Sigmoid colon (tissue), 7 donors: ENCODE results near the gene GRK1. TPM values are rescaled to one million over a fixed set of nuclear protein-coding genes. Genes with fewer than 3 reads are reported as not detected.

Experiments
- DNase-seq: peaks from one replicate; pipeline ENCODE4 v3.0.0-alpha.2; 2019
- H3K27ac ChIP-seq, 4 donors: fragments of 200-600 bp; sonication (generic); one replicate each; pipeline ENCODE4 v1.5.1; 2016 to 2019; ENCODE audit warnings: mild to moderate bottlenecking in 1 of 4
- H3K27me3 ChIP-seq, 3 donors: fragments of 200-600 bp; sonication (generic); one replicate each; pipeline ENCODE4 v1.5.1; 2019; ENCODE audit warnings: mild to moderate bottlenecking in 1 of 3
- H3K36me3 ChIP-seq, 4 donors: fragments of 200-600 bp; sonication (generic); one replicate each; pipeline ENCODE4 v1.5.1; 2016 to 2019
- H3K4me1 ChIP-seq, 4 donors: fragments of 200-600 bp; sonication (generic); one replicate each; pipeline ENCODE4 v1.5.1; 2017 to 2019
- H3K4me3 ChIP-seq, 4 donors: fragments of 200-600 bp; sonication (generic); one replicate each; pipeline ENCODE4 v1.5.1; 2017 to 2019; ENCODE audit warnings: mild to moderate bottlenecking in 2 of 4, moderate library complexity in 1 of 4
- H3K9me3 ChIP-seq, 4 donors: fragments of 200-600 bp in 3 of 4; sonication (generic) in 3 of 4; one replicate each; pipeline versions ENCODE4 v1.5.1 to v1.6.1; 2013 to 2019
- CTCF ChIP-seq, 4 experiments: fragments of 450-650 bp in 3 of 4; fragments of 200-600 bp in 1 of 4; IDR thresholded peaks; one replicate each; pipeline ENCODE4 v1.5.1; 2016 to 2019; ENCODE audit warnings: antibody characterized with exemption in 4 of 4, mild to moderate bottlenecking in 3 of 4, moderate library complexity in 2 of 4
- EP300 ChIP-seq, 4 donors: sonication (generic); formaldehyde crosslinking; IDR thresholded peaks; one replicate each; pipeline ENCODE4 v1.6.1; 2017; ENCODE audit warnings: antibody characterized with exemption in 4 of 4
- POLR2A ChIP-seq, 2 donors: fragments of 450-650 bp; IDR thresholded peaks; one replicate each; pipeline ENCODE4 v1.6.1; 2016; ENCODE audit warnings: antibody characterized with exemption in 2 of 2, mild to moderate bottlenecking in 2 of 2, moderate library complexity in 2 of 2
- POLR2AphosphoS5 ChIP-seq, 4 donors: sonication (generic); formaldehyde crosslinking; IDR thresholded peaks; one replicate each; pipeline ENCODE4 v1.6.1; 2017; ENCODE audit warnings: antibody characterized with exemption in 4 of 4
- WGBS, 2 donors: extraction: QIAGEN DNeasy Blood & Tissue Kit; methylation state at CpG; one replicate each; pipeline ENCODE4 v1.1.7; 2013; 5-methylcytosine and 5-hydroxymethylcytosine counted together
- intact Hi-C: fragments of 100-400 bp; cut with DNase I; formaldehyde crosslinking; loops from one replicate; pipeline ENCODE4 v1.15.1; 2023
- polyA plus RNA-seq, 3 donors: library from polyadenylated mRNA; stranded (reverse); fragments of 200-250 nt; gene quantifications; one replicate each; pipeline ENCODE4 v1.2.3, GENCODE V29; 2013
- total RNA-seq, 4 donors: library from RNA; depleted of rRNA; stranded (reverse); fragments of >200 nt; gene quantifications; one replicate each; pipeline ENCODE4 v1.1.0, GENCODE V29; 2016
- donor health status: healthy with polysubstance abuse.
- donor health status: Bipolar disorder and iron deficiency.
- donor health status: healthy.

GRK1 gene
- total and polyA plus RNA-seq, 7 donors: 0.10 to 0.28 TPM; not detected in 5

GRCh38 chr13:113763254-113763653 is 96.2 kb downstream of the GRK1 start:
- H3K9me3 ChIP-seq: no peaks in the 10 kb centered on the region
- no peak overlapping the region for H3K27ac ChIP-seq
- intact Hi-C loops: no loop called here
- WGBS, 2 donors: 90 to 93% methylated on average over 13 of the region's 13 CpGs
- no peaks in the 10 kb centered on the region for H3K36me3 ChIP-seq
- peak; percentile 43 for DNase-seq
- TF ChIP-seq EP300 (IDR thresholded peaks at IDR 0.05) (no peak), POLR2AphosphoS5 (IDR thresholded peaks at IDR 0.05) (no peak), POLR2A (IDR thresholded peaks at IDR 0.05) (no peak), CTCF (IDR thresholded peaks at IDR 0.05) (no peak)
- peaks cover 0 to 27% (median 8%) of the 10 kb centered on the region in 3 donors for H3K27me3 ChIP-seq
- no peak overlapping the region for H3K4me3 ChIP-seq
- H3K4me1 ChIP-seq: peaks cover 0 to 16% (median 14%) of the 10 kb centered on the region in 4 donors

- Histone ChIP-seq H3K4me3 (no peak overlapping the region), H3K4me1 (peaks cover 0 to 9% (median 8%) of the 10 kb centered on the region in 4 donors), H3K9me3 (no peaks in the 10 kb centered on the region), H3K27me3 (peaks cover 0 to 27% (median 8%) of the 10 kb centered on the region in 3 donors), H3K36me3 (no peaks in the 10 kb centered on the region), H3K27ac (no peak overlapping the region)
- DNase-seq: peak; percentile 54
- intact Hi-C loops: no loop called here
- 78 to 85% methylated on average over 25 of the region's 25 CpGs for WGBS, 2 donors
- TF ChIP-seq CTCF (IDR thresholded peaks at IDR 0.05) (no peak), POLR2A (IDR thresholded peaks at IDR 0.05) (no peak), EP300 (IDR thresholded peaks at IDR 0.05) (no peak), POLR2AphosphoS5 (IDR thresholded peaks at IDR 0.05) (no peak)
Observed at GRCh38 chr13:113763961-113764792, 97.2 kb downstream of the GRK1 start.

- Histone ChIP-seq H3K4me1 (peaks cover 0 to 3% (median 1%) of the 10 kb centered on the region in 4 donors), H3K4me3 (no peak overlapping the region), H3K27ac (no peak overlapping the region), H3K9me3 (no peaks in the 10 kb centered on the region), H3K27me3 (peaks cover 0 to 21% (median 8%) of the 10 kb centered on the region in 3 donors), H3K36me3 (no peaks in the 10 kb centered on the region)
- intact Hi-C loops: no loop called here
- peak; percentile 30 for DNase-seq
- WGBS, 2 donors: 79 to 85% methylated on average over 19 of the region's 19 CpGs
- TF ChIP-seq CTCF (IDR thresholded peaks at IDR 0.05) (no peak), POLR2AphosphoS5 (IDR thresholded peaks at IDR 0.05) (no peak), EP300 (IDR thresholded peaks at IDR 0.05) (no peak), POLR2A (IDR thresholded peaks at IDR 0.05) (no peak)
Observed at GRCh38 chr13:113764793-113765563, 98.0 kb downstream of the GRK1 start.

- no peaks in the 10 kb centered on the region for H3K4me1 ChIP-seq
- no peak overlapping the region for H3K4me3 ChIP-seq
- intact Hi-C loops: no loop called here
- 21 to 59% methylated on average over 4 of the region's 4 CpGs for WGBS, 2 donors
- peaks cover 0 to 18% (median 8%) of the 10 kb centered on the region in 3 donors for H3K27me3 ChIP-seq
- TF ChIP-seq CTCF (IDR thresholded peaks at IDR 0.05) (no peak), POLR2AphosphoS5 (IDR thresholded peaks at IDR 0.05) (no peak), POLR2A (IDR thresholded peaks at IDR 0.05) (no peak), EP300 (IDR thresholded peaks at IDR 0.05) (no peak)
- H3K27ac ChIP-seq: no peak overlapping the region
- no peaks in the 10 kb centered on the region for H3K9me3 ChIP-seq
- no peaks in the 10 kb centered on the region for H3K36me3 ChIP-seq
- DNase-seq: peak; percentile 28
Observed at GRCh38 chr13:113765564-113765910, 98.5 kb downstream of the GRK1 start.
